Measurements from ENCODE around the gene CACNA1A.

GRCh38 chr19:13330285-13330684 lies 176.0 kb downstream of the CACNA1A start:
- TF ChIP-seq POLR2AphosphoS2 (IDR thresholded peaks at IDR 0.05; ENCODE audit: low read depth, low read length), result no peak
- TF ChIP-seq RAD21 (CRISPR knock-in tag; IDR thresholded peaks at IDR 0.05), result no peak
- TF ChIP-seq CTCF (CRISPR knock-in tag; IDR thresholded peaks at IDR 0.05), result no peak
- no peak for TF ChIP-seq E2F5 (CRISPR knock-in tag; conservative IDR thresholded peaks at IDR 0.05)
- no peak for TF ChIP-seq MLX (CRISPR knock-in tag; IDR thresholded peaks at IDR 0.05)
- no peak for TF ChIP-seq ZNF691 (CRISPR knock-in tag; IDR thresholded peaks at IDR 0.05; ENCODE audit: borderline replicate concordance, low read depth)
- TF ChIP-seq POLR2AphosphoS5 (IDR thresholded peaks at IDR 0.05; ENCODE audit: low read depth, low read length), result no peak
- TF ChIP-seq GABPA (IDR thresholded peaks at IDR 0.05; ENCODE audit: low read depth, low read length), result no peak
- no peak for TF ChIP-seq GABPA (CRISPR knock-in tag; IDR thresholded peaks at IDR 0.05; ENCODE audit: low read depth)

All from HepG2 (cell line).